RWPE1 (cell line): ENCODE measurements around the gene AMBRA1.

Experiments
- CTCF ChIA-PET: fragments of 350-600 bp; sonication (Branson Sonifier 250); formaldehyde crosslinking; extraction: SDS; loops from one replicate; lab custom pipeline; 2021; lab: Yijun Ruan, JAX
- POLR2A ChIA-PET: fragments of 400-600 bp; formaldehyde crosslinking; extraction: SDS; loops from one replicate; lab custom pipeline; 2020; ENCODE audit warnings: antibody characterized with exemption; ENCODE audit not compliant: low non-redundant PET; lab: Yijun Ruan, JAX
- DNase-seq: peaks from one replicate; pipeline ENCODE4 v3.0.0; 2012; ENCODE audit warnings: low spot score
- H3K27ac ChIP-seq: fragments of 450-650 bp; 2 replicates; pipeline ENCODE4 v1.5.1; 2017
- TF ChIP-seq, protein P1 (sequence below): fragments of 450-650 bp; conservative IDR thresholded peaks from 2 replicates; pipeline ENCODE4 v1.5.1; 2017; ENCODE audit warnings: low read depth, mild to moderate bottlenecking

AMBRA1 gene

DNA sequence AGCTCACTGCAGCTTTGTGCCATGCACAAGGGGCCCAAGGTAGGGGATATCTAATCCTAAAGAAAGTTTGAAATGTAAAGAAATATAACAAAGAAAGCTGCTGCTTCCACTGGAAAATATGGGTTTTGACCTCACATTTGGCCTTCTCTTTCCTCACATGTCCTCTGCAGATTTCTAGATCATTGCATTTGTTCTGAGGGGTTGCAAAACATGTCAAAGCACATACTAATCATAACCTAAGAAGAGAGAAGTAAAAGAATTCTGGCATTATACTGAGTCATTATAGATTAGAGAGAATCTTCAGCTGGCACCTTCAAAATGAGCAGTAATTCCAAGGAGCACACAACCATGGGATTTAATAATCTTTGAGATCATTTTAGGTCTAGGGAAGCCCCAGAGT is 109.7 kb downstream of the AMBRA1 start:
- POLR2A ChIA-PET, result no interaction called here

DNA sequence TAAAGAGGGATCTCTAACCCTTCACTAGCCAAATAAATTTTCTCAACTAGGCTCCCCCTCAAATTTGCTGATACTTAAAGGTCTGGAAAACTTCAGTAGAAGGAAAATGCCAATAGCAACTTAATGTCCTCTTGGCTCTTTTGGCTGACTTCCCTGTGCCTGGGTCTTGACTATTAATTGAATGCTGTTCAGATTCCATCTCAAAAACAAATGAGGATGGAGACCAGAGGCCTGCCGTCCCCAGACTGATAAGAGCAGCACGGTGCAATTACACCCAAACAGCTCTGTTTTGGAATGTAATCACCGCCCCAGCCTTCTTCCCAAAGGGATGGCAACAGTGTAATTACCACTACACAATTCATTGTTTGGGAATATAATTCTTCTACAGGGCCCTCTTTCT is 112.9 kb downstream of the AMBRA1 start:
- CTCF ChIA-PET, result no interaction called here
- TF ChIP-seq, protein P1, sequence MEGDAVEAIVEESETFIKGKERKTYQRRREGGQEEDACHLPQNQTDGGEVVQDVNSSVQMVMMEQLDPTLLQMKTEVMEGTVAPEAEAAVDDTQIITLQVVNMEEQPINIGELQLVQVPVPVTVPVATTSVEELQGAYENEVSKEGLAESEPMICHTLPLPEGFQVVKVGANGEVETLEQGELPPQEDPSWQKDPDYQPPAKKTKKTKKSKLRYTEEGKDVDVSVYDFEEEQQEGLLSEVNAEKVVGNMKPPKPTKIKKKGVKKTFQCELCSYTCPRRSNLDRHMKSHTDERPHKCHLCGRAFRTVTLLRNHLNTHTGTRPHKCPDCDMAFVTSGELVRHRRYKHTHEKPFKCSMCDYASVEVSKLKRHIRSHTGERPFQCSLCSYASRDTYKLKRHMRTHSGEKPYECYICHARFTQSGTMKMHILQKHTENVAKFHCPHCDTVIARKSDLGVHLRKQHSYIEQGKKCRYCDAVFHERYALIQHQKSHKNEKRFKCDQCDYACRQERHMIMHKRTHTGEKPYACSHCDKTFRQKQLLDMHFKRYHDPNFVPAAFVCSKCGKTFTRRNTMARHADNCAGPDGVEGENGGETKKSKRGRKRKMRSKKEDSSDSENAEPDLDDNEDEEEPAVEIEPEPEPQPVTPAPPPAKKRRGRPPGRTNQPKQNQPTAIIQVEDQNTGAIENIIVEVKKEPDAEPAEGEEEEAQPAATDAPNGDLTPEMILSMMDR, result no peak
- H3K27ac ChIP-seq, result no peak overlapping the region
- POLR2A ChIA-PET, result no interaction called here
- DNase-seq, result no peak

More for the DNA sequence above, 109.7 kb downstream of the AMBRA1 start:
- H3K27ac ChIP-seq, result no peak overlapping the region
- CTCF ChIA-PET, result no interaction called here
- DNase-seq, result no peak
- TF ChIP-seq, protein P1, result no peak

DNA sequence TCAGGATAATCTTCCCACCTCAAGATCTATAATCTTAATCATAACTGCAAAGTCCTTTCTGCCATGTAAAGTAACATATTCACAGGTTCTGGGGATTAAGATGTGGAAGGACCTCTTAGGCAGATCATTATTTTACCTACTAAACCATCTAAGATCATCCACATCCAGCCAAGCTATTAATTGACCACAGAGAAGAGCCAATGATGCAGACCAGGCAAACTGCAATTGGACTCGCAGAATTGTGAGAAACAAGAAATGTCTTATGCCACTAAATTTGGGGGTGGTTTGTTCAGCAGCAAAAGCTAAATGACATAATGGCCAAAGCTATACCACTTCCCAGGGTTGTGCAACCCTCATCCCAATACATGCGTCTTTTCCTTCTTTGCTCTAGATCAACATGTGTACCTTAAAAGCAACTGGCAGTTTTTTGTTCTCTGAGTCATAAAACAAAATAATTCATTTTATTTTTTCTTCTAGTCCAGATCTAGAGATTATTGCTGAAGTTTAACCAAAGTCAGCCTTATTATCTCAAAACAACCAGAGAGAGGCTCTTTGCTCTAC is 113.6 kb downstream of the AMBRA1 start:
- no peak overlapping the region for H3K27ac ChIP-seq
- DNase-seq, result no peak
- CTCF ChIA-PET, result no interaction called here
- POLR2A ChIA-PET, result no interaction called here
- TF ChIP-seq, protein P1, result no peak

DNA sequence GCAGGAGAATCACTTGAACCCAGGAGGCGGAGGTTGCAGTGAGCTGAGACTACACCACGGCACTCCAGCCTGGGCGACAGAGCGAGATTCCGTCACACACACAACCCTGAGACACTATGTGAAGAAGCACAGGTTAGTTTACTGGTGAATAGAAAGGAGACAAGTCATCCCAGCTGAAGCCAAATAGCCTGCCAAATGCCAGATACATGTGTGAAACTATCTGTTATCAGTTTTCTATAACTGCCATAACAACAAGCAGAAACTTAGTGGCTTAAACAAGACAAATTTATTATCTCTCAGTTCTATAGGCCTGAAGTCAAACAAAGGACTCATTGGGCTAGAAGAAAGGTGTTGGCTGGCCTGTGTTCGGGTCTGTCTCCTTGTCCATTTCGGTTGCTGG is 114.2 kb downstream of the AMBRA1 start:
- DNase-seq, result no peak
- CTCF ChIA-PET, result no interaction called here
- POLR2A ChIA-PET, result no interaction called here
- H3K27ac ChIP-seq, result no peak overlapping the region
- TF ChIP-seq, protein P1, result no peak

DNA sequence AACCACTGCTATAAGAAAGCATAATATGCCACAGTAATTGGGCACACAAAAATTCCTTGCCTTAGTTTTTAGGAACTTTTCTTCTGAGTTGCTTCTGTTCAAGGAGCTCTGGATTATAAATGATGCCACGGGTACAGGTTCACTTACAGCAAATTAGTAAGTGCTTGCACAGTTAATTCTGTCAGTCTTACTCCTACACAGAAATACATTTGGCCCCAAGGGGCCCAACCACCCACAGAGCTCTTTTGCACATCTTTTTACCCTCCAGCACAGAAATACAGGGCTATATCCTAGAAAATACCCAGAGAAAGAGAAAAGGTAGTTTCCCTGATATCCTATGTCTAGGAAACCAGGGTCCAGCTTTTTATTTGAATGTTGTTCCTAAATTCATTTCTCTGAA is 115.6 kb downstream of the AMBRA1 start:
- ChIA-PET POLR2A (no interaction called here), CTCF (no interaction called here)
- TF ChIP-seq, protein P1, result no peak
- H3K27ac ChIP-seq, result no peak overlapping the region
- no peak for DNase-seq

DNA sequence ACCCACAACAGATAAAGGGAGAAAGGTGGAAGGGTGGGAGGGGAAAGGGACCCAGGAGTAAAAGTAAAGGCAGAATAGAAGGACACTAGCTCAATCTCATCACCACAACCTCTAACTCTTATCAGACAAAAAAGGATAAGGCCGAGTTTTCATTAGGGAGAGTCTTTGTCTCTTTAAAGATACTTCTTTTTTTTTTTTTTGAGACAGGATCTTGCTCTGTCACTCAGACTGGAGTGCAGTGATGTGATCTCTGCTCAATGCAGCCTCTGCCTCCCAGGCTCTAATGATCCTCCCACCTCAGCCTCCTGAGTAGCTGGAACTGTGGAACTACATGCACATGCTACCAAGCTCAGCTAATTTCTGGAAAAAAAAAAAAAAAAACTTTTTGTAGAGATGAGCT is 116.7 kb downstream of the AMBRA1 start:
- H3K27ac ChIP-seq, result no peak overlapping the region
- TF ChIP-seq, protein P1, result no peak
- no peak for DNase-seq
- ChIA-PET POLR2A (no interaction called here), CTCF (interaction anchor here (0.6 kb wide), 2 partner anchors 143 to 149 kb away, joined by 3 to 4 read pairs; no protein-coding TSS in a partner anchor)
